ENCODE data around the gene BLOC1S1. TPM values are rescaled to one million over a fixed set of nuclear protein-coding genes. Genes with fewer than 3 reads are reported as not detected.
A peak's percentile ranks its signal among the peaks of the same experiment; 100 is the strongest.

BLOC1S1 gene
- total RNA-seq, 6 experiments from 2014 or later: 81.8 to 175 (median 99.0) TPM

DNA sequence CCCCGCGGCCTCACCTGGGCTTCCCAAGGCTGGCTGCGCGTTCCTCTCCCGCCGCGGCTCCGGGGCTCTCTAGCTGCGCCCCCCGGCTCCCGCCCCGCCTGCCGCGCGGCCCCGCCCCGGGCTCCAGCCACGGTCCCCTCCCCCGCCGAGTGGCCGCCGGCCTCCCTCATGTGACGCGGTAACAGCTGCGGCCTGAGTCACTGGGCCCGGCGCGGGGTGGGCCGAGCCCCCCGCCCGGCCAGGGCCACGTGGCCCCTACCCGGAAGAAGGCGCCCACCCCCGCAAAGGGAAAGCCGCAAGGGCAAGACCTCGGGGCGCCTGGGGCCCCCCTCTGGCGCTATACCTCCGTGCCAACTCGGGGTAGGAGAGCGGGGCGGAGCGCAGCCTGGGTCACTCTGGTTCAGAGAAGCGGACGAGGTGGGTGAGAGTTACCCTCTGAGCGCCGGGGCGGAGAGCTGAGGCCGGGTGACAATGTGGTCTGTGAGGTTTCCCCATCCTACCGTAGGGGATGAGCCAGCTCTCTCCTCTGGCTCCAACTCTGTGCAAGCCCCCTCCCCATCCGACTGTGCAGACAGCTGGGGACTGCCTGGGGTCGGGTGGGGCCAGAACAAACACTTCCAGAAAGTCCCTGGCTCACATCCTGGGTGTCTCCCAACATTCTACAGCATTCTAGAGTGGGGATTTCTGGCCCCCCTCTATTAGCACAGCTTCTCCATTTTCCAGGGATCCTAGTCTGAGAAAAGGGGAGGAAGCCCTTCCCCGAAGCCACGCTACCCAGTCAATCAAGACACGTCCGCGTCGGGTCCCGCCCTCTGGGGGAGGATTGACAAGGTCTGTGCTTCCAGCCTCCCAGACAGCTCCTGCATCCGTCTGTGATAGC lies 13.3 kb downstream of the BLOC1S1 start, which contains the start of gene CD63:
Gene CD63 (minus strand): TSS at position 71 of the 880 bp plus-strand sequence. CDS start 668 bp downstream, outside the sequence.
- peak; percentile 76 to 87 (median 82) for ATAC-seq
- TF ChIP-seq CTCF (IDR thresholded peaks at IDR 0.05) (no peak), POLR2A (IDR thresholded peaks at IDR 0.05) (peak; percentile 77)
- peaks cover 0 to 20% (median 3%) of the 10 kb centered on the region in 4 donors for H3K4me1 ChIP-seq

DNA sequence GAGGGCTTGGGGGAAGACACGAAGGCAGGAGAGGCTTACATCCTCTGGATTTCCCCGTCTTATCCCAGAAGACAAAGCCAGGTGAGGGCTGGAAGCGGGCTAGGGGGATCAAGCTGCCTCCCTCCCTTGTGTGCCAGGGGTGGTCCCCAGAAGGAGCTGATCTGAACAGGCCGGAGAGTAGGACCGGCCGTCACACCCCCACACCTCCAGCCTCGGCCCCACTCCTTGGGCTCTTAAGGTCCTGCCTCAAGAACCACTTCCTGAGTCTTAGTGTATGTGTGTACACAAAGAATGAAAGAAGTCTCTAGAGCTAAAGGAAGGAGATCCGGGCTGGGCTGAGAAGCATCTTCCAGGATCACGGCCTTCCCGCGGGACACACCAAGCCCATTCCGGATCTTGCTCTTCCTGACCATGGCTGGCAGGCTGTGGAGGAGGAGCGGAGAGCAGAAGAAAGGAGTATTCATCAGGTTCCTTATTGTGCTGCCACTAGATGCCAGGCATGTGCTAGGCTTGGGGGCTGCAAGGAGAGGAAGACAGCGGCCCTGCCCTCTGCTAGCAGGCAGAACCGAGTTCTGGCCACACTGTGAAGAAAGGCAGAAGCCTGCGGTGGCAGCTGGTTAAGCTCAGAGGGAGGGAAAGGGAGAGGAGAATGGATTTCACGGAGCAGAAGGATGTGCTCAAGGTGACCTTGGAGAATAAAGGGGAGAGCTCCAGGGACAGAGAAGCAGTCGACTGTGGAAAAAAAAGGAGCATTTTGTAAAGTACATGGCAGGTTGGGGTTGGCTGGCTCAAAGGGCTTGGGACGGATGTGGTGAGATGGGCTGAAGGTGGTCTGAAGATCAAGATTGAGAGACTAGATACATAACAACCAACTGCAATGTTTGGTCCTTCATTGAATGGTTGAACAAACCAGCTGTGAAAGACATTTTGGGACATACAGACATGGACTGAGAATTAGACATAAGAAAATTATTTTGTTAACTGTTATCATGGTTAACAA lies 14.3 kb downstream of the BLOC1S1 start:
- H3K36me3 ChIP-seq: peaks cover 0 to 10% (median 0%) of the 10 kb centered on the region in 4 donors
- peaks cover 0 to 18% (median 3%) of the 10 kb centered on the region in 4 donors for H3K4me1 ChIP-seq
- intact Hi-C loops (cut with DNase I): no loop called here
- ATAC-seq: peak in 3 of 4 donors; percentile 1 to 4 (median 2)
- DNase-seq: peak in 1 of 3 donors; percentile 67
- H3K9me3 ChIP-seq: no peaks in the 10 kb centered on the region
- TF ChIP-seq POLR2A (IDR thresholded peaks at IDR 0.05): peak; percentile 30
- TF ChIP-seq CTCF (IDR thresholded peaks at IDR 0.05): no peak
- H3K4me3 ChIP-seq: peak overlapping the region; percentile 70 to 90 (median 87)
- 41% methylated on average over 12 of the region's 19 CpGs for WGBS (ENCODE audit: insufficient coverage, low coverage, low lambda C conversion rate, missing lambda C conversion rate)
- H3K27ac ChIP-seq: peak overlapping the region; percentile 90 to 99 (median 97)
- no peaks in the 10 kb centered on the region for H3K27me3 ChIP-seq

More for the DNA sequence above, 13.3 kb downstream of the BLOC1S1 start, which contains the start of gene CD63:
- DNase-seq: peak; percentile 90 to 94 (median 92)
- peak within 1 kb of the TSS; percentile 90 to 99 (median 97) for H3K27ac ChIP-seq
- peaks cover 0 to 18% (median 0%) of the 10 kb centered on the region in 4 donors for H3K36me3 ChIP-seq
- H3K4me3 ChIP-seq: peak within 1 kb of the TSS; percentile 70 to 90 (median 87)
- intact Hi-C loops (cut with DNase I): no loop called here
- H3K9me3 ChIP-seq: no peaks in the 10 kb centered on the region
- no peaks in the 10 kb centered on the region for H3K27me3 ChIP-seq
- WGBS (ENCODE audit: insufficient coverage, low coverage, low lambda C conversion rate, missing lambda C conversion rate): 0% methylated on average over 8 of the region's 61 CpGs

DNA sequence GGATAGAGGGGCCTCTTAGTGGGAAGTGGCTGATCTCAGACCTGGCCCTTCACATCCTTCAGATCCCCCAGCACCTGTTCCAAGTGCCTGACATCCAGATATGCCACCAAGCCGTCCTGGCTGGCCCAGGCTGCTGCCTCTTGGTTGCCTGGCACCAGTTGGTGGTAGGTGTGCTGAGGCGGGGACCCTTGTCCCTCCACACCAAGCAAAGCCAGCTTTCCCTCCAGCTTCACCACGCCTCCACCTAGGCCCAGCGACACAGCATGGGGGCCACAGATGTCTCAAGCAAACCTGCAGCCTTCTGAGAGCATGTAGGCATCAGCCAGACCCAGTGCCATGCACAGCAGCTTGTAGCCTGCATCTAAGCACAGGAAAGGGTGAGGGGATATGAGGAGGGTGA lies 16.4 kb downstream of the BLOC1S1 start:
- ATAC-seq: no peak
- no peaks in the 10 kb centered on the region for H3K27me3 ChIP-seq
- peaks cover 0 to 16% (median 1%) of the 10 kb centered on the region in 4 donors for H3K4me1 ChIP-seq
- whole genome bisulfite sequencing (ENCODE audit: insufficient coverage, low coverage, low lambda C conversion rate, missing lambda C conversion rate): 96% methylated on average over 3 of the region's 4 CpGs
- no peak for TF ChIP-seq CTCF (IDR thresholded peaks at IDR 0.05)
- no peak for TF ChIP-seq POLR2A (IDR thresholded peaks at IDR 0.05)
- H3K9me3 ChIP-seq: no peaks in the 10 kb centered on the region
- no peak overlapping the region for H3K27ac ChIP-seq
- intact Hi-C loops (cut with DNase I): no loop called here
- no peak overlapping the region for H3K4me3 ChIP-seq
- no peaks in the 10 kb centered on the region for H3K36me3 ChIP-seq
- no peak for DNase-seq

DNA sequence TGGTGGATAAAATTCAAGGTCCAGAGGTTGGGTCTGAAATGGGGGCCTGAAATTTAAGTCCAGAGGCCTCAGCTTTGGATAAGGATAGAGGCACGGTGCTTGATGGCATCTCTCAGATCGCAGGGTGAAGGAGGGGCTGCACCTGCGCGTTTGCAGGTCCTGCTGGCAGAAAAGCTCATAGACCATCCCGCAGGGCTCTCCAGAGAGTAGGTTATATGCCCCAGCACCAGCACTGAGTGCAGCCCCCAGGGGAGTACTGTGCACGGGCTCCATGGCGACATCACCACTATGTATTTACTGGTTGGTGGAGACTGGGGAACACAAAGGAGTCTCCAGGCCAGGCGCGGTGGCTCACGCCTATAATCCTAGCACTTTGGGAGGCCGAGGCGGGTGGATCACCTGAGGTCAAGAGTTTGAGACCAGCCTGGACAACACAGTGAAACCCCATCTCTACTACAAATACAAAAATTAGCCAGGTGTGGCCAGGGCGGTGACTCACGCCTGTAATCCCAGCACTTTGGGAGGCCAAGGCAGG lies 17.2 kb downstream of the BLOC1S1 start:
- H3K27me3 ChIP-seq: no peaks in the 10 kb centered on the region
- DNase-seq: no peak
- H3K9me3 ChIP-seq: no peaks in the 10 kb centered on the region
- WGBS (ENCODE audit: insufficient coverage, low coverage, low lambda C conversion rate, missing lambda C conversion rate): 94% methylated on average over 2 of the region's 14 CpGs
- intact Hi-C loops (cut with DNase I): no loop called here
- TF ChIP-seq POLR2A (IDR thresholded peaks at IDR 0.05): no peak
- TF ChIP-seq CTCF (IDR thresholded peaks at IDR 0.05): no peak
- H3K4me3 ChIP-seq: no peak overlapping the region
- ATAC-seq: no peak
- H3K27ac ChIP-seq: no peak overlapping the region
- H3K4me1 ChIP-seq: peaks cover 0 to 12% (median 0%) of the 10 kb centered on the region in 4 donors
- no peaks in the 10 kb centered on the region for H3K36me3 ChIP-seq

All from right lobe of liver (tissue), 6 donors.